Suprapubic skin (tissue), 4 donors: ENCODE data around the gene KIF1C.

ENCODE experiments used
- POLR2A ChIP-seq, 2 donors: fragments of 450-650 bp; IDR thresholded peaks; one replicate each; pipeline ENCODE4 v1.6.1; 2017; ENCODE audit warnings: antibody characterized with exemption in 2 of 2, mild to moderate bottlenecking in 2 of 2, moderate library complexity in 2 of 2
- POLR2AphosphoS5 ChIP-seq, 3 donors: sonication (generic); formaldehyde crosslinking; IDR thresholded peaks; one replicate each; pipeline ENCODE4 v1.6.1; 2017; ENCODE audit warnings: antibody characterized with exemption in 3 of 3
- TF ChIP-seq, protein P1 (sequence below), 2 donors: fragments of 200-600 bp in 1 of 2; fragments of 450-650 bp in 1 of 2; sonication (generic) in 1 of 2; IDR thresholded peaks; one replicate each; pipeline ENCODE4 v1.5.1; 2016 to 2019; ENCODE audit warnings: antibody characterized with exemption in 2 of 2, mild to moderate bottlenecking in 1 of 2, moderate library complexity in 1 of 2

DNA sequence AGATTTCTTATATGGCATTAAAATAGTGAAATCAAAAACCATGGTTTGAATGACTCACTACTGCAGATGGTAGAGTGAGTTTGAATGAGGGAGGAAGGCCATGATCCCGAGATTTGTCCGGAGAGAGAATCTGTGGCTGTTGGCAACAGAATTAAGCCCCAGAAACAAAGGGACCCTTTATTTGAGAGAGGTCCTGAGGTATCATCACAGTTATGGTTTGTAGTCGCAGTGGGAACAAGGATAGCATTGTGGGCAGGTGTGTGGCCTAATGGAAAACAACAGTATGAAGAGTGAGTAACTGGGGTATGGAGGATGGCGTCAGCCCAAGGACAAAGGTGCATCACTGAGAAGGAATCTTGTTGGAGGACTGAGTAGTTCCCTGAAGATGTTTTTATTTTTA, 72.0 kb downstream of the KIF1C start:
- no peak for TF ChIP-seq POLR2A (IDR thresholded peaks at IDR 0.05)
- no peak for TF ChIP-seq POLR2AphosphoS5 (IDR thresholded peaks at IDR 0.05)
- TF ChIP-seq, protein P1, sequence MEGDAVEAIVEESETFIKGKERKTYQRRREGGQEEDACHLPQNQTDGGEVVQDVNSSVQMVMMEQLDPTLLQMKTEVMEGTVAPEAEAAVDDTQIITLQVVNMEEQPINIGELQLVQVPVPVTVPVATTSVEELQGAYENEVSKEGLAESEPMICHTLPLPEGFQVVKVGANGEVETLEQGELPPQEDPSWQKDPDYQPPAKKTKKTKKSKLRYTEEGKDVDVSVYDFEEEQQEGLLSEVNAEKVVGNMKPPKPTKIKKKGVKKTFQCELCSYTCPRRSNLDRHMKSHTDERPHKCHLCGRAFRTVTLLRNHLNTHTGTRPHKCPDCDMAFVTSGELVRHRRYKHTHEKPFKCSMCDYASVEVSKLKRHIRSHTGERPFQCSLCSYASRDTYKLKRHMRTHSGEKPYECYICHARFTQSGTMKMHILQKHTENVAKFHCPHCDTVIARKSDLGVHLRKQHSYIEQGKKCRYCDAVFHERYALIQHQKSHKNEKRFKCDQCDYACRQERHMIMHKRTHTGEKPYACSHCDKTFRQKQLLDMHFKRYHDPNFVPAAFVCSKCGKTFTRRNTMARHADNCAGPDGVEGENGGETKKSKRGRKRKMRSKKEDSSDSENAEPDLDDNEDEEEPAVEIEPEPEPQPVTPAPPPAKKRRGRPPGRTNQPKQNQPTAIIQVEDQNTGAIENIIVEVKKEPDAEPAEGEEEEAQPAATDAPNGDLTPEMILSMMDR (IDR thresholded peaks at IDR 0.05): no peak
